ENCODE measurements around the gene NOSIP.

NOSIP gene

GRCh38 chr19:49594993-49595818 lies 14.8 kb upstream of the NOSIP start:
- H3K4me3 ChIP-seq (ENCODE audit: low read depth, low read length), result no peak overlapping the region

- no peak overlapping the region for H3K4me3 ChIP-seq (ENCODE audit: low read depth, low read length)
Measured at GRCh38 chr19:49594157-49594992, 14.0 kb upstream of the NOSIP start.

GRCh38 chr19:49593233-49594113 lies 13.1 kb upstream of the NOSIP start:
- peak overlapping the region; percentile 89 for H3K4me3 ChIP-seq (ENCODE audit: low read depth, low read length)

- H3K4me3 ChIP-seq (ENCODE audit: low read depth, low read length), result peak overlapping the region; percentile 89
Measured at GRCh38 chr19:49592486-49593232, 12.3 kb upstream of the NOSIP start.

DNA sequence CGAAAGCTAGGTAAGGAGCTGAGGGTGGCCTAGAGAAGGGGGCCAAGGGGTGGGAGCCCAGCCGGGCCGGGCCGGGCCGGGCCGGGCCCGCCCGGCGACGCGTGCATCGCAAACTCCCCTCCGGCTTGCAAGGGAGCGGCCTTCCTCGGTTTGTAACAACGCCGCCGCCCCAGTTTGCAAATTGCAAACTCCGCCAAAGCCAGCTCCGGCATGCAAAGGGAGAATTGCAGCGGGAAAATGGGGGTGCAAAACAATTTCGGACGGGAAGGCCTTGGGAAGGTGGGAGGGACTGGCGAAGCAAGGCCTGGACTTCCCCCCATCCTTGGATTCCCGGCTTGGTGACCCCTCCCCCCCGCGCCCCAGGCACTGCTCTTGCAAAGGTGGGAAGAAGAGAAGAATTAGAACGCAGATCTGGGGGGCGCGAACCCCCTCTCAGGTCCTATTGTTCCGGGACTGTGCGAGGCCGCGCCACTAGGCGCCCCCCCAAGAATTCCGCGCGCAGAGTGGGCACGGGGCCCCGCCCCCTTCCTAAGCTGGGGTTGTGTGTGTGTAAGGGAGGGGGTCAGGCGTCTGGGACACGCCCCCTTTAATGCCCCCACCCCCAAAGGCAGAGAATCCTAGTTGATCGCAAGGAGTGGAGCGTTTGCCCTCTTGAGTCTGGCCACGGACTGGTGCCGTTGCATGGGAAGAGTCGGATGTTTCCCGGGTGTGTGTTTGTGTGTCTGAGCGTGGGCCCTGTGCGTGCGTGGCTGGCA lies 11.6 kb upstream of the NOSIP start:
- peak overlapping the region; percentile 89 for H3K4me3 ChIP-seq (ENCODE audit: low read depth, low read length)

DNA sequence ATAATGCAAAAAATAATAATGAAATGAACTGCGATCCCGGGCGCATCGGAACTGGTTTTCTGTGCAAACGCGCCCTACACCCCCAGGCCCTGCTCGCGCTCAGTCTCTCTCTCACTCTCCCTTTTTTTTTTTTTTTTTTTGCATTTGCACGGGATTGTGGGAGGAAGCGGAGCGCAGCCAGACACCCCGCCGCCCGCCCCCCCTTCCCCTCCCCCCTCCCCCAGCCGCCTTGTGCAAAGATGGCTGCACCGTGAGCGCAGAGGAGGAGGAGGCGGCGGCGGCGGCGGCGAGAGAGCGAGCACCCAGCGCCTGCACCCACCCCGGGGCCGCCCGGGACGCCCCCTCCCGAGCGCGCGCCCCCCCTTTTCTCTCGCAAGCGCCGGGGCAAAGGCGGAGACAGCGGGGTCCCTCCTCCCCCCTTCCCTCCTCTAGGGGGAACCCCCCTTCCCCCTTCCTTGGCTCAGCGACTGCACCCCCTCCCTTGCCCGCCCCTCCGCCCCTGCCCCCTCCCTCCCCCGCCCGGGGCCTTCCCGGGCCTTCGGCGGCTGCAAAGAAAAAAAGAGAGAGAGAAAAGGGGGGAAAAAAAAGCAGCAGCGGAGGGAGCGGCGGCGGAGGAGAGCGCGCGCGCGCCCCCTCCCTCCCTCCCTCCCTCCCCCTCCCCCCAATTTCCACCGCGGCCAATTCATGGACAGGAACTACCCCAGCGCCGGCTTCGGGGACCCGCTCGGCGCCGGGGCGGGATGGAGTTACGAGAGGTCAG lies 10.8 kb upstream of the NOSIP start, which contains the start of gene PRR12:
Gene PRR12 (plus strand): TSS at position 212 of the 760 bp plus-strand sequence. CDS start 473 bp downstream, at position 685.
- peak within 1 kb of the TSS; percentile 89 for H3K4me3 ChIP-seq (ENCODE audit: low read depth, low read length)

GRCh38 chr19:49590071-49590970 lies 10.0 kb upstream of the NOSIP start:
- H3K4me3 ChIP-seq (ENCODE audit: low read depth, low read length), result peak overlapping the region; percentile 59

DNA sequence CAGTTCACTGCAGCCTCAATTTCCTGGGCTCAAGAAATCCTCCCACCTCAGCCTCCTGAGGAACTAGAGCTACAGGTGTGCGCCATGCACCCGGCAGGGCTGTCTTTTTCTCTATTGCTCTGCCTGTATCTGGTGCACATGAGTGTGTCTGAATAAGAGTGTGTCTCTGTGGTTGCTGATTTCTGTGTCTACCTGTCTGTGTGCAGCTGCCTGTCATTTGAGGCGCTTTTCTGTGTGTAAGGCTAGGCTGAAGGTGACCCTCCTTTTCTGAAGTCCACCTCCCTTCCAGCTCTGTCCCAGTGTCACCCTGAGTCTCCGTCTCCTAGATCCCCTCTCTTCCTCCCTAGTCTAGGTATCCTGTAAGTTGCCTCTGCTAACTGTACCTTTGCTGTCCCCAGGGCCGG lies 9.1 kb upstream of the NOSIP start:
- H3K4me3 ChIP-seq (ENCODE audit: low read depth, low read length), result no peak overlapping the region

- no peak overlapping the region for H3K4me3 ChIP-seq (ENCODE audit: low read depth, low read length)
Measured at GRCh38 chr19:49588365-49589122, 8.2 kb upstream of the NOSIP start.

- no peak overlapping the region for H3K4me3 ChIP-seq (ENCODE audit: low read depth, low read length)
Measured at GRCh38 chr19:49587227-49587626, 6.9 kb upstream of the NOSIP start.

DNA sequence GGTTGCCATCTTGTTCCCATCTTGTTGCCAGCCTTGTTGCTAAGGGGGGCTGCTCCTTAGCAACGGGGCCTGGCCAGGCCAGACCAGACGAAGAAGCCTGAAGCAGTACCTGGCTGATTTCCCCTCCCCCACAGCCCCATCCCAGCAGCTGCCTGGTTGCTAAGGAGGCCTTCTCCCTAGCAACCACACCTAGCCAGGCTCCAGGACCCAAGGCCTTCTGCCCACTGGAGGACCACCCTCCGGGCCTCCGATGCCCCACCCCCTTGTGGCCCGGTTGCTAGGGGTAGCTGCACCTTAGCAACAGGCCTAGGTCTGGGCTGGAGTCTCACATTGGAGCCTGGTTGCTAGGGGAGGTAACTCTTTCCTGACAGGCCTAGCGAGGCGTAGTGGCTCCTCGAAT lies 4.7 kb upstream of the NOSIP start:
- H3K4me3 ChIP-seq (ENCODE audit: low read depth, low read length), result no peak overlapping the region

DNA sequence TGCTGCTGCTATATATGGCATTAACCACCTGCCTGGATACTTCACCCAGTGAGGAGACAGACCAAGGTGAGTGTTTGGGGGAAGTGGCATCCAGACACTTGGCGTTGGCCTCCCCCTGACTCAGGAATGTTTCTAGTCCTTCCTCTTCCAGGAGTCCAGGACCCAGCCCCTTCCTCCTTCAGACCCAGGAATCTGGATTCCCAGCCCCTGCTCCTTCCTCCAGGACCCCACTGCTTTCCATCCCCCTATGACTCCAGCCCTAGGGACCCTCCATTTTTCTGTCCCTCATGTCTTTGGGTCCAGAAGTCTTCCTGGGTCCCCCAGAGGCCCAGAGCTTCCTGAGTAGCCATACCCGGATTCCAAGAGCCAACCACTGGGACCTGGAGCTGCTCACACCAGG lies 2.9 kb upstream of the NOSIP start:
- no peak overlapping the region for H3K4me3 ChIP-seq (ENCODE audit: low read depth, low read length)

DNA sequence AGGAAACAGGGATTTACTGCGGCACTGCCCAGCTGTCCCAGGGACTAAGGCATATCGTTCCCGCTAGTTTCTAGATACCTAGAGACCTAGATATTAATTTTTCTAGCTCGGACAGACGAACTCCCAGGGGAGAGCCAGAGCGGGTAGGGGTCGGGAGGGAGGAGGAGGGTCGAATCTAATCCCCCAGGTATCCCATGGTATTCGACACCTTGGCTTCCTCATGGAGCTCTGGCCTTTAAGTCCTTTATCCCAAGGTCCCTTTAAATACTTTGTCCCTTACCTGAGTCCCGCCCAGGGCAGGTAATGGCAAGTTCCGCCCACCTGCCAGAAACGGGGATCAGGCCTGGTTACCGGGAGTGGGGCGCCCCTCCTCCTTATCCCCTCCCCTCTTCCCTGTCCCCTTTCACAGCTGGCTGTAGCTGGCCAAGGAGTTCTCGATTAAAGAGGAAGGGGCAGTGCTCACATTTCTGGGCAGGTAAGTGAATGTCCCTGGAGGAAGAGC lies 702 bp upstream of the NOSIP start, which contains the start of gene PRRG2:
Gene PRRG2 (plus strand): TSS at position 310 of the 502 bp plus-strand sequence. CDS start 1,904 bp downstream, outside the sequence.
- H3K4me3 ChIP-seq (ENCODE audit: low read depth, low read length), result peak within 1 kb of the TSS; percentile 99

DNA sequence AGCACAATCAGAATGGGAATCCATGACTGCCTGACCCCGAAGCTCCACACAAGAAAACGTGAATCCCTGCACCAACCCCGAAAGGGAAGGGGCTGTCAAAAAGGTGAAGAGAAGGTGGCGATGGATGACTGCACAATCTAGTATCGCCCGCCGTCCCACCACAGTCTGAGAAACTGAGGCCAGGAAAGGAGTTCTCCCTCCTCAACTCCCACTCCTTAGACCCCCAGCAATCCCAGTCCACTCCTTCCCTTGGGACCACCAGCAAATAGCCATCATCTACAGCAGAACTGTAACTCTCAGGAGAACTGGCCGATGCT lies 451 bp downstream of the NOSIP start:
- peak overlapping the region; percentile 99 for H3K4me3 ChIP-seq (ENCODE audit: low read depth, low read length)

DNA sequence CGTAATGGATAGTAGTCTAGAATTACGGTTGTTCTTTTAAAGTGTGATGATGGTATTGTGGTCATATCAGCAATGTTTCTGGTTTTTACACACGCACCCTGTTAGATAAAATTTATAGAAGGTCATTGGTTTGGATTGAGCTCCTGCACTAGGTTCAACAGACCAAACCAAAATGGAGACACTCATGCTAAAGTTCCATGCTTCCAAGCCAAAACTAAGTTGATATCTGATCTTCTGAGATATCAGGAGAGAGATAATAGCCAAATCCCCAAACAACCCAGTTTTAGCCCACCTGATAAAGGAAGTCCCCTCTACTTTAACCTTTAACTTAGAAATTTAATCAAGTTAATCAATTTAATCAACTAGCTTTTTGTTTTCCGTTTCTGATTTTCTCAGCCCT lies 1.2 kb downstream of the NOSIP start:
- H3K4me3 ChIP-seq (ENCODE audit: low read depth, low read length), result no peak overlapping the region

GRCh38 chr19:49574206-49574755 lies 6.1 kb downstream of the NOSIP start:
- H3K4me3 ChIP-seq (ENCODE audit: low read depth, low read length), result no peak overlapping the region

GRCh38 chr19:49573425-49573824 lies 6.9 kb downstream of the NOSIP start:
- H3K4me3 ChIP-seq (ENCODE audit: low read depth, low read length), result no peak overlapping the region

Data from iPS-11a (cell line).